NOMO-1 treated with dmso at 0.1 percent for 144 hours (cell line): ENCODE results near the gene TRRAP.
A peak's percentile ranks its signal among the peaks of the same experiment; 100 is the strongest.
"Not testable (repeated sequence)": the region's sequence is repeated elsewhere in the genome, so short reads cannot be mapped to it uniquely, and the experiment has no call there.

Source experiments
- DNase-seq: peaks from one replicate; lab custom pipeline; 2025; ENCODE audit not compliant: unreplicated experiment; lab: John Stamatoyannopoulos, UW

Gene TRRAP

GRCh38 chr7:99028261-99028973 is 150.1 kb downstream of the TRRAP start:
- DNase-seq, result no peak

- DNase-seq, result no peak
Observed at GRCh38 chr7:99029466-99030435, 151.4 kb downstream of the TRRAP start.

GRCh38 chr7:99030457-99030856 is 152.1 kb downstream of the TRRAP start:
- no peak for DNase-seq

- DNase-seq, result no peak
Observed at GRCh38 chr7:99030951-99031350, 152.6 kb downstream of the TRRAP start.

- no peak for DNase-seq
Observed at GRCh38 chr7:99031496-99031895, 153.2 kb downstream of the TRRAP start.

- no peak for DNase-seq
Observed at GRCh38 chr7:99032928-99033327, 154.6 kb downstream of the TRRAP start.

GRCh38 chr7:99033765-99034164 is 155.4 kb downstream of the TRRAP start:
- DNase-seq, result no peak

- no peak for DNase-seq
Observed at GRCh38 chr7:99034932-99035722, 156.8 kb downstream of the TRRAP start.

- DNase-seq, result no peak
Observed at GRCh38 chr7:99035723-99036545, 157.6 kb downstream of the TRRAP start.

- DNase-seq, result no peak
Observed at GRCh38 chr7:99036546-99037111, 158.3 kb downstream of the TRRAP start.

GRCh38 chr7:99037327-99037940 is 159.1 kb downstream of the TRRAP start:
- DNase-seq, result no peak

GRCh38 chr7:99038086-99038855 is 159.9 kb downstream of the TRRAP start:
- no peak for DNase-seq

GRCh38 chr7:99039384-99039891 is 161.1 kb downstream of the TRRAP start:
- DNase-seq, result no peak

- DNase-seq, result peak; percentile 13
Observed at GRCh38 chr7:99040104-99040958, 162.0 kb downstream of the TRRAP start.

- no peak for DNase-seq
Observed at GRCh38 chr7:99041526-99041925, 163.2 kb downstream of the TRRAP start.

GRCh38 chr7:99042957-99043356 is 164.6 kb downstream of the TRRAP start:
- DNase-seq, result no peak

- not testable (repeated sequence) for DNase-seq
Observed at GRCh38 chr7:99044858-99045257, 166.5 kb downstream of the TRRAP start.

GRCh38 chr7:99046262-99046661 is 167.9 kb downstream of the TRRAP start:
- not testable (repeated sequence) for DNase-seq
